Activated CD8-positive, alpha-beta memory T cell treated with anti-CD3 and anti-CD28 coated beads, Interleukin-2, amount 10 ng/mL, durations not matched to agents 7 days and 5 days (primary cell): ENCODE data around the gene MIB1. TPM values are rescaled to one million over a fixed set of nuclear protein-coding genes. Genes with fewer than 3 reads are reported as not detected.

Experiments
- ATAC-seq: fragments of 150-1000 bp; cut with Tn5 transposase; one replicate; pipeline ENCODE4 v1.10.0; 2021; ENCODE audit warnings: moderate library complexity
- CTCF ChIA-PET: fragments of 350-600 bp; sonication (Branson Sonifier 250); formaldehyde crosslinking; loops from one replicate; lab custom pipeline; 2021; ENCODE audit warnings: antibody characterized with exemption; lab: Charles Lee
- DNase-seq: peaks from one replicate; pipeline ENCODE4 v3.0.0-alpha.2; 2020
- H3K27ac Mint-ChIP-seq: one replicate; pipeline ENCODE4 v1.8.0; 2021; ENCODE audit warnings: mild to moderate bottlenecking, mixed read lengths
- H3K27me3 Mint-ChIP-seq: one replicate; pipeline ENCODE4 v1.8.0; 2021; ENCODE audit warnings: mixed read lengths
- H3K36me3 Mint-ChIP-seq: one replicate; pipeline ENCODE4 v1.8.0; 2021; ENCODE audit warnings: mild to moderate bottlenecking, mixed read lengths
- H3K4me1 Mint-ChIP-seq: one replicate; pipeline ENCODE4 v1.8.0; 2021; ENCODE audit warnings: mixed read lengths
- H3K4me3 Mint-ChIP-seq: one replicate; pipeline ENCODE4 v1.8.0; 2021; ENCODE audit warnings: mild to moderate bottlenecking, moderate library complexity, mixed read lengths
- H3K9me3 Mint-ChIP-seq: one replicate; pipeline ENCODE4 v1.8.0; 2022; ENCODE audit warnings: low read depth, mixed read lengths
- total RNA-seq, 2 experiments: library from RNA; stranded (reverse); gene quantifications; one replicate each; pipeline ENCODE4 v1.2.3, GENCODE V29; 2021

The MIB1 gene
- total RNA-seq, 2 experiments from 2014 or later = 40.5 to 54.8 TPM

- H3K27ac Mint-ChIP-seq = no peak overlapping the region
- no peaks in the 10 kb centered on the region for H3K27me3 Mint-ChIP-seq
- H3K9me3 Mint-ChIP-seq = no peaks in the 10 kb centered on the region
- peaks cover 42% of the 10 kb centered on the region for H3K36me3 Mint-ChIP-seq
- no peak for DNase-seq
- no peak overlapping the region for H3K4me3 Mint-ChIP-seq
- ATAC-seq = no peak
- CTCF ChIA-PET = no interaction called here
- H3K4me1 Mint-ChIP-seq = peaks cover 2% of the 10 kb centered on the region
Observed at GRCh38 chr18:21803495-21803894, 62.9 kb downstream of the MIB1 start.

- CTCF ChIA-PET = no interaction called here
- Mint-ChIP-seq H3K27ac (no peak overlapping the region), H3K36me3 (peaks cover 58% of the 10 kb centered on the region), H3K9me3 (no peaks in the 10 kb centered on the region), H3K4me3 (no peak overlapping the region), H3K27me3 (no peaks in the 10 kb centered on the region), H3K4me1 (peaks cover 2% of the 10 kb centered on the region)
- ATAC-seq (no peak), DNase-seq (no peak)
Observed at GRCh38 chr18:21805771-21806366, 65.3 kb downstream of the MIB1 start.

- H3K27me3 Mint-ChIP-seq = no peaks in the 10 kb centered on the region
- H3K9me3 Mint-ChIP-seq = no peaks in the 10 kb centered on the region
- H3K4me1 Mint-ChIP-seq = peaks cover 4% of the 10 kb centered on the region
- H3K4me3 Mint-ChIP-seq = no peak overlapping the region
- DNase-seq (no peak), ATAC-seq (no peak)
- peaks cover 44% of the 10 kb centered on the region for H3K36me3 Mint-ChIP-seq
- H3K27ac Mint-ChIP-seq = no peak overlapping the region
- CTCF ChIA-PET = interaction anchor here (1.4 kb wide), 1 partner anchor 196 kb away, joined by 3 read pairs; the partner anchor contains the start of gene SNRPD1
Observed at GRCh38 chr18:21808185-21808584, 67.6 kb downstream of the MIB1 start.

GRCh38 chr18:21809725-21810124 is 69.1 kb downstream of the MIB1 start:
- CTCF ChIA-PET = no interaction called here
- no peak for ATAC-seq
- Mint-ChIP-seq H3K4me3 (no peak overlapping the region), H3K27ac (no peak overlapping the region), H3K27me3 (no peaks in the 10 kb centered on the region), H3K9me3 (no peaks in the 10 kb centered on the region), H3K4me1 (peaks cover 4% of the 10 kb centered on the region), H3K36me3 (peaks cover 40% of the 10 kb centered on the region)
- DNase-seq = no peak

GRCh38 chr18:21815101-21815500 is 74.5 kb downstream of the MIB1 start:
- Mint-ChIP-seq H3K4me1 (peaks cover 4% of the 10 kb centered on the region), H3K27ac (no peak overlapping the region), H3K36me3 (peaks cover 18% of the 10 kb centered on the region), H3K27me3 (no peaks in the 10 kb centered on the region), H3K4me3 (no peak overlapping the region), H3K9me3 (no peaks in the 10 kb centered on the region)
- ATAC-seq (no peak), DNase-seq (no peak)
- CTCF ChIA-PET = interaction anchor here (1.0 to 1.5 kb wide), 2 partner anchors 28 to 326 kb away, joined by 3 read pairs; no protein-coding TSS in a partner anchor

GRCh38 chr18:21820033-21820810 is 79.6 kb downstream of the MIB1 start:
- Mint-ChIP-seq H3K9me3 (no peaks in the 10 kb centered on the region), H3K36me3 (peaks cover 11% of the 10 kb centered on the region), H3K4me1 (peaks cover 2% of the 10 kb centered on the region), H3K4me3 (no peak overlapping the region), H3K27ac (no peak overlapping the region), H3K27me3 (no peaks in the 10 kb centered on the region)
- DNase-seq (no peak), ATAC-seq (no peak)
- CTCF ChIA-PET = interaction anchor here (0.7 to 1.3 kb wide), 4 partner anchors 9 to 331 kb away, joined by 3 read pairs; partner anchors contain the start of gene ABHD3

GRCh38 chr18:21820811-21821143 is 80.2 kb downstream of the MIB1 start:
- DNase-seq (no peak), ATAC-seq (no peak)
- Mint-ChIP-seq H3K36me3 (peaks cover 11% of the 10 kb centered on the region), H3K9me3 (no peaks in the 10 kb centered on the region), H3K4me1 (peaks cover 2% of the 10 kb centered on the region), H3K27ac (no peak overlapping the region), H3K4me3 (no peak overlapping the region), H3K27me3 (no peaks in the 10 kb centered on the region)
- CTCF ChIA-PET = interaction anchor here (1.2 to 1.3 kb wide), 2 partner anchors 9 to 117 kb away, joined by 3 read pairs; partner anchors contain the start of gene ABHD3

GRCh38 chr18:21823848-21824247 is 83.3 kb downstream of the MIB1 start:
- no peak for DNase-seq
- no peak for ATAC-seq
- H3K9me3 Mint-ChIP-seq = no peaks in the 10 kb centered on the region
- no peaks in the 10 kb centered on the region for H3K27me3 Mint-ChIP-seq
- CTCF ChIA-PET = interaction anchor here (0.7 kb wide), 1 partner anchor 334 kb away, joined by 4 read pairs; no protein-coding TSS in a partner anchor
- peaks cover 8% of the 10 kb centered on the region for H3K36me3 Mint-ChIP-seq
- H3K4me1 Mint-ChIP-seq = no peaks in the 10 kb centered on the region
- H3K4me3 Mint-ChIP-seq = no peak overlapping the region
- no peak overlapping the region for H3K27ac Mint-ChIP-seq

- Mint-ChIP-seq H3K27ac (no peak overlapping the region), H3K4me3 (no peak overlapping the region), H3K9me3 (no peaks in the 10 kb centered on the region), H3K27me3 (no peaks in the 10 kb centered on the region), H3K36me3 (peaks cover 5% of the 10 kb centered on the region), H3K4me1 (no peaks in the 10 kb centered on the region)
- DNase-seq = no peak
- no peak for ATAC-seq
- CTCF ChIA-PET = no interaction called here
Observed at GRCh38 chr18:21826196-21826595, 85.6 kb downstream of the MIB1 start.

- Mint-ChIP-seq H3K4me3 (no peak overlapping the region), H3K9me3 (no peaks in the 10 kb centered on the region), H3K36me3 (peaks cover 5% of the 10 kb centered on the region), H3K27me3 (no peaks in the 10 kb centered on the region), H3K4me1 (no peaks in the 10 kb centered on the region), H3K27ac (no peak overlapping the region)
- ATAC-seq = no peak
- CTCF ChIA-PET = no interaction called here
- DNase-seq = no peak
Observed at GRCh38 chr18:21826641-21827302, 86.2 kb downstream of the MIB1 start.

GRCh38 chr18:21830532-21830931 is 89.9 kb downstream of the MIB1 start:
- CTCF ChIA-PET = interaction anchor here (1.2 kb wide), 1 partner anchor 218 kb away, joined by 3 read pairs; the partner anchor contains the start of gene SNRPD1
- Mint-ChIP-seq H3K36me3 (peaks cover 9% of the 10 kb centered on the region), H3K4me1 (no peaks in the 10 kb centered on the region), H3K27me3 (no peaks in the 10 kb centered on the region), H3K9me3 (no peaks in the 10 kb centered on the region), H3K27ac (no peak overlapping the region), H3K4me3 (no peak overlapping the region)
- DNase-seq (no peak), ATAC-seq (no peak)

GRCh38 chr18:21831413-21831831 is 90.8 kb downstream of the MIB1 start:
- Mint-ChIP-seq H3K4me3 (no peak overlapping the region), H3K27me3 (no peaks in the 10 kb centered on the region), H3K9me3 (no peaks in the 10 kb centered on the region), H3K4me1 (no peaks in the 10 kb centered on the region), H3K27ac (no peak overlapping the region), H3K36me3 (peaks cover 9% of the 10 kb centered on the region)
- CTCF ChIA-PET = no interaction called here
- ATAC-seq = no peak
- no peak for DNase-seq

- H3K36me3 Mint-ChIP-seq = peaks cover 10% of the 10 kb centered on the region
- no peak overlapping the region for H3K27ac Mint-ChIP-seq
- H3K4me1 Mint-ChIP-seq = no peaks in the 10 kb centered on the region
- DNase-seq (no peak), ATAC-seq (no peak)
- CTCF ChIA-PET = no interaction called here
- H3K9me3 Mint-ChIP-seq = no peaks in the 10 kb centered on the region
- H3K27me3 Mint-ChIP-seq = no peaks in the 10 kb centered on the region
- no peak overlapping the region for H3K4me3 Mint-ChIP-seq
Observed at GRCh38 chr18:21833604-21834298, 93.2 kb downstream of the MIB1 start.
